Measurements from ENCODE around the gene TMEM61.

DNA sequence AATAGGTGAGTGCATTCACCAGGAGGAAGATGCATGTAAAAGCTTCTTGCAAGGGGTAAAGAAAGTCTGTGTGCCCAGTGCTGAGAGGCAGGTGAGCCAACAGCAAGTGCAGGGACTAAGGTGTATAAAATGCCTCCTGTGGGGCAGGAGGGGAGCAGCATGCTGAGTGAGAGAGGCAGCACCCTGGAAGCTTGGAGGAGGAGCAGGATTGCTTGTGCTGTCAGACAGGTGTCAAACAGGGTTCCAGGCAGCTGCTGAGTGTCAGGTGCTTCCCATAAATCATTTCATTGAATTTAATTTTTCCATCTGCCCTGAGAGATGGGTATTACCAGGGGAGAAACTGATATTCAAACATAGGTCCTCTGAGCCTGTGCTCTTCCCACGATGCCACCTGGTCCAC, 32.2 kb downstream of the TMEM61 start:
- TF ChIP-seq, protein P1, sequence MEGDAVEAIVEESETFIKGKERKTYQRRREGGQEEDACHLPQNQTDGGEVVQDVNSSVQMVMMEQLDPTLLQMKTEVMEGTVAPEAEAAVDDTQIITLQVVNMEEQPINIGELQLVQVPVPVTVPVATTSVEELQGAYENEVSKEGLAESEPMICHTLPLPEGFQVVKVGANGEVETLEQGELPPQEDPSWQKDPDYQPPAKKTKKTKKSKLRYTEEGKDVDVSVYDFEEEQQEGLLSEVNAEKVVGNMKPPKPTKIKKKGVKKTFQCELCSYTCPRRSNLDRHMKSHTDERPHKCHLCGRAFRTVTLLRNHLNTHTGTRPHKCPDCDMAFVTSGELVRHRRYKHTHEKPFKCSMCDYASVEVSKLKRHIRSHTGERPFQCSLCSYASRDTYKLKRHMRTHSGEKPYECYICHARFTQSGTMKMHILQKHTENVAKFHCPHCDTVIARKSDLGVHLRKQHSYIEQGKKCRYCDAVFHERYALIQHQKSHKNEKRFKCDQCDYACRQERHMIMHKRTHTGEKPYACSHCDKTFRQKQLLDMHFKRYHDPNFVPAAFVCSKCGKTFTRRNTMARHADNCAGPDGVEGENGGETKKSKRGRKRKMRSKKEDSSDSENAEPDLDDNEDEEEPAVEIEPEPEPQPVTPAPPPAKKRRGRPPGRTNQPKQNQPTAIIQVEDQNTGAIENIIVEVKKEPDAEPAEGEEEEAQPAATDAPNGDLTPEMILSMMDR (conservative IDR thresholded peaks at IDR 0.05 in 1 of 2, IDR thresholded peaks at IDR 0.05 in 1 of 2; ENCODE audit: extremely low read depth in 1 of 2, insufficient read depth in 1 of 2, low read depth in 1 of 2, low read length in 2 of 2): no peak
- TF ChIP-seq EZH2 (IDR thresholded peaks at IDR 0.05; ENCODE audit: borderline replicate concordance, low read length): no peak
